Measurements from ENCODE around the gene GRID1. TPM values are rescaled to one million over a fixed set of nuclear protein-coding genes. Genes with fewer than 3 reads are reported as not detected.
"Not testable (repeated sequence)": the region's sequence is repeated elsewhere in the genome, so short reads cannot be mapped to it uniquely, and the experiment has no call there.

Gene GRID1
- total RNA-seq, 2 donors from 2014 or later, result 0.27 to 0.85 TPM

DNA sequence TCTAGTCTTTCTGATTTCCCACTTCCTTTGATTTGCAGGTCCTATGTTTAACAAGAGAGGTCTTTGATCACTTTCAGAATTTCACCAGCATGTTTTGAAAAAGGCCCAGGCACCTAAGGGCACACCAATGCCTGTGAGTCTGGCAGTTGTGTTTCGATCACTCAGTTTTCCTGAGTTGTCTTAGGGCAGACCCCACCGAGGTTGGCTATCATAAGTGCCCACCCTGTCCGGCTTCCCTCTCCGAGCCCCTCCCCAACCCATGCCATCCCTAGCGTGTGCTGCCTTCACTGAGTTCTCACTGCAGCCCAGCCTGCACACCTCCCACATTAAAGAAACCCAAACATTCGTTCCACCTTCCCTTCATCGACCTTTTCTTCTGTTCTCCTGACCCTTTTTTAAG is 257.9 kb downstream of the GRID1 start:
- Histone ChIP-seq H3K27ac (no peak overlapping the region), H3K27me3 (replicated peaks; ENCODE audit: insufficient read depth) (no peaks in the 10 kb centered on the region), H3K9me3 (no peaks in the 10 kb centered on the region), H3K36me3 (no peaks in the 10 kb centered on the region), H3K4me3 (no peak overlapping the region), H3K4me1 (ENCODE audit: control insufficient read depth in 1 of 2, low read depth in 2 of 2) (no peaks in the 10 kb centered on the region)
- TF ChIP-seq, protein P1, sequence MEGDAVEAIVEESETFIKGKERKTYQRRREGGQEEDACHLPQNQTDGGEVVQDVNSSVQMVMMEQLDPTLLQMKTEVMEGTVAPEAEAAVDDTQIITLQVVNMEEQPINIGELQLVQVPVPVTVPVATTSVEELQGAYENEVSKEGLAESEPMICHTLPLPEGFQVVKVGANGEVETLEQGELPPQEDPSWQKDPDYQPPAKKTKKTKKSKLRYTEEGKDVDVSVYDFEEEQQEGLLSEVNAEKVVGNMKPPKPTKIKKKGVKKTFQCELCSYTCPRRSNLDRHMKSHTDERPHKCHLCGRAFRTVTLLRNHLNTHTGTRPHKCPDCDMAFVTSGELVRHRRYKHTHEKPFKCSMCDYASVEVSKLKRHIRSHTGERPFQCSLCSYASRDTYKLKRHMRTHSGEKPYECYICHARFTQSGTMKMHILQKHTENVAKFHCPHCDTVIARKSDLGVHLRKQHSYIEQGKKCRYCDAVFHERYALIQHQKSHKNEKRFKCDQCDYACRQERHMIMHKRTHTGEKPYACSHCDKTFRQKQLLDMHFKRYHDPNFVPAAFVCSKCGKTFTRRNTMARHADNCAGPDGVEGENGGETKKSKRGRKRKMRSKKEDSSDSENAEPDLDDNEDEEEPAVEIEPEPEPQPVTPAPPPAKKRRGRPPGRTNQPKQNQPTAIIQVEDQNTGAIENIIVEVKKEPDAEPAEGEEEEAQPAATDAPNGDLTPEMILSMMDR (IDR thresholded peaks at IDR 0.05), result no peak
- ATAC-seq (ENCODE audit: insufficient number of reproducible peaks, low FRiP score, low read depth), result no peak
- DNase-seq (ENCODE audit: low spot score), result no peak

DNA sequence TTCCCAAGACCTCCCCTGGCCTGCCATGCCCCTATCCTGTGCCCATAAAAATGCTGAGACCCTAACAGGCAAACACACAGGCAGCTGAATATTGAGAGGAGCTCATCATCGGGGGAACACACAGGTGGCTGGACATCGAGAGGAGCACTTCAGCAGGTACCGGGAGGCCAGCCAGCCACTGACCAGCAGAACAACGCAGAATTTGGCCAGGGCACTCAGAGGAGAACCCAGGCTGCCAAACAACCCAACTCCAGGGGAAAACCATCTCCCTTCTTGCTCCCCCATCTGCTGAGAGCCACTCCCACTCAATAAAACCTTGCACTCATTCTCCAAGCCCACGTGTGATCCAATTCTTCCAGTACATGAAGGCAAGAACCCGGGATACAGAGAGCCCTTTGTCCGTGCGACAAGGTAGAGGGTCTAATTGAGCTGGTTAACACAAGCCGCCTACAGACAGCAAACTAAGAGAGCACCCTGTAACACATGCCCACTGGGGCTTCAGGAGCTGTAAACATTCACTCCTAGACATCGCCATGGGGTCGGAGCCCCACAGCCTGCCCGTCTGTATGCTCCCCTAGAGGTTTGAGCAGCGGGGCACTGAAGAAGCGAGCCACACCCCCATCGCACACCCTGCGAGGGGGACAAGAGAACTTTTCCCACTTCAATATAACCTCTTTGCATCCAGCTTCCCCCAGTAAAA is 258.8 kb downstream of the GRID1 start:
- not testable (repeated sequence) for H3K27ac ChIP-seq; H3K36me3 ChIP-seq; H3K27me3 ChIP-seq (replicated peaks; ENCODE audit: insufficient read depth); H3K9me3 ChIP-seq; H3K4me3 ChIP-seq; DNase-seq (ENCODE audit: low spot score); H3K4me1 ChIP-seq (ENCODE audit: control insufficient read depth in 1 of 2, low read depth in 2 of 2); ATAC-seq (ENCODE audit: insufficient number of reproducible peaks, low FRiP score, low read depth)

DNA sequence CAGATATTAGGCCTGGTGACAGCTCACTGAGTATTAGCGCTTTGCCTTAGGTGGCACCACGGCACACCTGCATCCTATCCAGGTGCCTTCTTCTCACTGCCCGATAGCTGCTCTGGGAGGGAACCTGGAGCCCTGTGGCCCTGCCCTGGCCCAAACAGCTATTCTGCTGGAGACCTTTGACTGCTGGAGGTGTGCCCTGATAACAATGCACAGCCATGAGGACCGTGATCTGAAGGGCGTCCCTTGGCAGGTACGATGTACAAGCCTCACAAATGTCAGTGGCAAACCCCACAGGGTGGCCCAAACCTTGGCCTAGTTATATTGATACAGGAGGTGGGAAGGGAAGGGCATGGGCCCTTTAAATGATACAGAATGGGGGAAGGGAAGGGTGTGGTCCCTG is 259.5 kb downstream of the GRID1 start:
- H3K36me3 ChIP-seq, result no peaks in the 10 kb centered on the region
- no peak overlapping the region for H3K4me3 ChIP-seq
- no peaks in the 10 kb centered on the region for H3K4me1 ChIP-seq (ENCODE audit: control insufficient read depth in 1 of 2, low read depth in 2 of 2)
- DNase-seq (ENCODE audit: low spot score), result no peak
- TF ChIP-seq, protein P1 (IDR thresholded peaks at IDR 0.05), result no peak
- no peak for ATAC-seq (ENCODE audit: insufficient number of reproducible peaks, low FRiP score, low read depth)
- H3K27ac ChIP-seq, result no peak overlapping the region
- H3K9me3 ChIP-seq, result no peaks in the 10 kb centered on the region
- no peaks in the 10 kb centered on the region for H3K27me3 ChIP-seq (replicated peaks; ENCODE audit: insufficient read depth)

- H3K4me1 ChIP-seq (ENCODE audit: control insufficient read depth in 1 of 2, low read depth in 2 of 2), result no peaks in the 10 kb centered on the region
- no peak overlapping the region for H3K27ac ChIP-seq
- no peak overlapping the region for H3K4me3 ChIP-seq
- no peaks in the 10 kb centered on the region for H3K36me3 ChIP-seq
- DNase-seq (ENCODE audit: low spot score), result no peak
- H3K27me3 ChIP-seq (replicated peaks; ENCODE audit: insufficient read depth), result no peaks in the 10 kb centered on the region
- no peaks in the 10 kb centered on the region for H3K9me3 ChIP-seq
- TF ChIP-seq, protein P1 (IDR thresholded peaks at IDR 0.05), result no peak
- no peak for ATAC-seq (ENCODE audit: insufficient number of reproducible peaks, low FRiP score, low read depth)
Observed at GRCh38 chr10:86106616-86107015, 260.0 kb downstream of the GRID1 start.

GRCh38 chr10:86105640-86106039 is 261.0 kb downstream of the GRID1 start:
- Histone ChIP-seq H3K4me1 (ENCODE audit: control insufficient read depth in 1 of 2, low read depth in 2 of 2) (no peaks in the 10 kb centered on the region), H3K27me3 (replicated peaks; ENCODE audit: insufficient read depth) (no peaks in the 10 kb centered on the region), H3K36me3 (no peaks in the 10 kb centered on the region), H3K27ac (no peak overlapping the region), H3K9me3 (no peaks in the 10 kb centered on the region), H3K4me3 (no peak overlapping the region)
- DNase-seq (ENCODE audit: low spot score), result no peak
- no peak for ATAC-seq (ENCODE audit: insufficient number of reproducible peaks, low FRiP score, low read depth)
- TF ChIP-seq, protein P1 (IDR thresholded peaks at IDR 0.05), result no peak

DNA sequence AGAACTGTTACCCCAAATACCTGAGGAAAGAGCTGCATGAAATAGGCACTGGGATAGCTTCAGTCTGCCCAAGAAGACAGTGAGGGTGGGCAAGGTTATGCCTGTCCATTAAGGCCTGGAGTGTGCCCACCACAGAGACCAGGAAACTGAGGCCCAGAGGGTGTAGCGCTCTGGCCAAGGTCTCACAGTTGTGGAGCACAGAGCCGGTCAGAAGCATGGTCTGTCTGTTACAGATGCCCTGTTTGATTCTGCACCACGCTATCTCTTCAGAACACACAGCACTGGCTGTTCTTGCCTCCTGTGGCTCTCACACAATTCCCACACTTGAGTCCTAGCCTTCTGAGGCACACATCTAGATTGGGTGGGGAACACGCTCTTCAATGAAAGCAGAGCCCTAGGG is 261.4 kb downstream of the GRID1 start:
- TF ChIP-seq, protein P1 (IDR thresholded peaks at IDR 0.05), result no peak
- no peak for DNase-seq (ENCODE audit: low spot score)
- Histone ChIP-seq H3K36me3 (no peaks in the 10 kb centered on the region), H3K27me3 (replicated peaks; ENCODE audit: insufficient read depth) (no peaks in the 10 kb centered on the region), H3K4me3 (no peak overlapping the region), H3K9me3 (no peaks in the 10 kb centered on the region), H3K27ac (no peak overlapping the region), H3K4me1 (ENCODE audit: control insufficient read depth in 1 of 2, low read depth in 2 of 2) (no peaks in the 10 kb centered on the region)
- ATAC-seq (ENCODE audit: insufficient number of reproducible peaks, low FRiP score, low read depth), result no peak
